Heart right ventricle (tissue), 16 donors: ENCODE results near the gene STRA8. TPM values are rescaled to one million over a fixed set of nuclear protein-coding genes. Genes with fewer than 3 reads are reported as not detected.

Source experiments
- ATAC-seq, 8 donors: fragments of 200-7000 bp; cut with Tn5 transposase; one replicate each; pipeline ENCODE4 v1.9.1; 2020; ENCODE audit warnings: mild to moderate bottlenecking in 8 of 8, moderate library complexity in 8 of 8, moderate number of reproducible peaks in 1 of 8
- DNase-seq, 2 donors: peaks; one replicate each; pipeline ENCODE4 v3.0.0-alpha.2; 2020
- H3K27ac ChIP-seq, 10 donors: fragments of 200-600 bp; sonication (generic) in 2 of 10; one replicate each; pipeline versions ENCODE4 v1.5.0 to v1.8.0; 2020 to 2022; ENCODE audit warnings: mild to moderate bottlenecking in 3 of 10
- H3K27me3 ChIP-seq, 7 donors: fragments of 200-600 bp; one replicate each; pipeline ENCODE4 v1.8.0; 2021 to 2022; ENCODE audit warnings: mild to moderate bottlenecking in 2 of 7
- H3K36me3 ChIP-seq, 9 donors: fragments of 200-600 bp; sonication (generic) in 1 of 9; one replicate each; pipeline versions ENCODE4 v1.5.0 to v1.8.0; 2020 to 2022; ENCODE audit warnings: mild to moderate bottlenecking in 2 of 9
- H3K4me1 ChIP-seq, 9 donors: fragments of 200-600 bp; sonication (generic) in 1 of 9; one replicate each; pipeline versions ENCODE4 v1.5.0 to v1.8.0; 2020 to 2022; ENCODE audit warnings: mild to moderate bottlenecking in 4 of 9
- H3K4me3 ChIP-seq, 10 donors: fragments of 200-600 bp; sonication (generic) in 2 of 10; one replicate each; pipeline versions ENCODE4 v1.5.0 to v1.8.0; 2020 to 2022; ENCODE audit warnings: mild to moderate bottlenecking in 7 of 10, moderate library complexity in 2 of 10
- H3K9me3 ChIP-seq, 11 donors: fragments of 200-600 bp in 10 of 11; sonication (generic) in 2 of 11; one replicate each; pipeline versions ENCODE4 v1.5.0 to v1.8.0; 2013 to 2022; ENCODE audit warnings: mild to moderate bottlenecking in 2 of 11, control low read depth in 1 of 11, moderate library complexity in 1 of 11
- WGBS, 2 donors: extraction: QIAGEN DNeasy Blood & Tissue Kit; methylation state at CpG; one replicate each; pipeline ENCODE4 v1.1.7; 2013; ENCODE audit warnings: inconsistent platforms in 1 of 2; 5-methylcytosine and 5-hydroxymethylcytosine counted together
- intact Hi-C, 10 donors: fragments of 100-400 bp; cut with DNase I; formaldehyde crosslinking; loops; one replicate each; pipeline versions ENCODE4 v1.11.1 to v1.14.2; 2022
- polyA plus RNA-seq, 2 donors: library from polyadenylated mRNA; stranded (reverse); fragments of 200-250 nt; gene quantifications; one replicate each; pipeline ENCODE4 v1.2.3, GENCODE V29; 2013
- total RNA-seq, 10 donors: library from RNA; stranded (reverse); fragmentation: NEBNext Ultra II Directional in 3 of 10; extraction: Animal tissue kit (Norgen Biotek cat#: 25700) in 3 of 10; gene quantifications; one replicate each; pipeline versions ENCODE4 v1.2.1 to v1.2.4, GENCODE V29; 2021 to 2023
- TF ChIP-seq, protein P1 (sequence below), 9 donors: fragments of 200-600 bp; sonication (generic) in 2 of 9; IDR thresholded peaks; one replicate each; pipeline versions ENCODE4 v1.5.0 to v1.8.0; 2021 to 2022; ENCODE audit warnings: antibody characterized with exemption in 9 of 9, mild to moderate bottlenecking in 5 of 9, moderate library complexity in 1 of 9
- donor health status: Arrhythmogenic right ventricular cardiomyopathy.
- donor health status: ischemic (EF 13 %, LVEDD 7.1; RV severe dilation, severe dysfunction).
- donor health status: healthy with polysubstance abuse.
- donor health status: DM: no; HTN: yes; CAD: no.
- donor health status: DM: no; HTN: no; CAD: no.
- donor health status: ischemic (EF 25% LVEDD 6.9; RV normal size, moderate dysfunction).
- donor health status: ischemic (EF 25% LVEDD 5.7; RV mildly dilated, moderate dysfunction).
- donor health status: healthy.
- donor health status: DM: yes; HTN: yes; CAD: no.
- donor health status: Ischemic cardiomyopathy.
- donor health status: ischemic (EF 35%, LVEDD 5.7; RV mildly dilated, moderate dysfunction).
- donor health status: nonischemic (EF 11% LVEDD 7.7; RV severe dilation, severe dysfunction).
- donor health status: DM: yes; HTN: yes; CAD: no.
- donor health status: PGD.
- donor health status: ischemic (EF 29% LVEDD 5.4; RV normal size, mild dysfunction).
- donor health status: nonischemic (EF 23%, LVEDD 6.1; RV moderate dilation, normal function).

Gene STRA8
- total and polyA plus RNA-seq, 12 donors, result not detected

DNA sequence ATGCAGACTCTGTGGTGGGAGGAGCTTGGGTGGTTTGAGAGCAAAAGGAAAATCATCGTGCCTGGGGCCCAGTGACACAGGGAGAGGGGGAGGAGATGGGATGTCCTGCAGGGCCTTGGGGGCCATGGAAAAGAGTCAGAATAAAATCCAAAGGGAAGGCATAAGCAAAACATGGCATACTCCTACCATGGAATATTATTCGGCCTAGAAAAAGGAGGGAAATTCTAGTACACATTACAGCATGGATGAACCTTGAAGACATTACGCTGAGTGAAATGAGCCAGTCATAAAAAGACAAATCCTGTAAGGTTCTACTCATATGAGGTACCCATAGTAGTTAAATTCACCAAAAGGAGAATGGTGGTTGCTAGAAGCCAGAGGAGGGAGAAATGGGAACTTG, 38.7 kb downstream of the STRA8 start:
- Histone ChIP-seq H3K9me3 (peaks cover 0 to 5% (median 0%) of the 10 kb centered on the region in 11 donors), H3K27ac (no peak overlapping the region), H3K4me3 (no peak overlapping the region), H3K4me1 (peaks cover 0 to 5% (median 0%) of the 10 kb centered on the region in 9 donors), H3K27me3 (peaks cover 0 to 5% (median 0%) of the 10 kb centered on the region in 7 donors), H3K36me3 (no peaks in the 10 kb centered on the region)
- TF ChIP-seq, protein P1, sequence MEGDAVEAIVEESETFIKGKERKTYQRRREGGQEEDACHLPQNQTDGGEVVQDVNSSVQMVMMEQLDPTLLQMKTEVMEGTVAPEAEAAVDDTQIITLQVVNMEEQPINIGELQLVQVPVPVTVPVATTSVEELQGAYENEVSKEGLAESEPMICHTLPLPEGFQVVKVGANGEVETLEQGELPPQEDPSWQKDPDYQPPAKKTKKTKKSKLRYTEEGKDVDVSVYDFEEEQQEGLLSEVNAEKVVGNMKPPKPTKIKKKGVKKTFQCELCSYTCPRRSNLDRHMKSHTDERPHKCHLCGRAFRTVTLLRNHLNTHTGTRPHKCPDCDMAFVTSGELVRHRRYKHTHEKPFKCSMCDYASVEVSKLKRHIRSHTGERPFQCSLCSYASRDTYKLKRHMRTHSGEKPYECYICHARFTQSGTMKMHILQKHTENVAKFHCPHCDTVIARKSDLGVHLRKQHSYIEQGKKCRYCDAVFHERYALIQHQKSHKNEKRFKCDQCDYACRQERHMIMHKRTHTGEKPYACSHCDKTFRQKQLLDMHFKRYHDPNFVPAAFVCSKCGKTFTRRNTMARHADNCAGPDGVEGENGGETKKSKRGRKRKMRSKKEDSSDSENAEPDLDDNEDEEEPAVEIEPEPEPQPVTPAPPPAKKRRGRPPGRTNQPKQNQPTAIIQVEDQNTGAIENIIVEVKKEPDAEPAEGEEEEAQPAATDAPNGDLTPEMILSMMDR (IDR thresholded peaks at IDR 0.05), result no peak
- 83 to 89% methylated on average over 3 of the region's 3 CpGs for WGBS, 2 donors
- intact Hi-C loops, result loop anchor here in 4 of 10 donors (10.0 kb wide), 2 partner anchors 372 to 588 kb away; no protein-coding TSS in a partner anchor
- DNase-seq (no peak), ATAC-seq (no peak)

DNA sequence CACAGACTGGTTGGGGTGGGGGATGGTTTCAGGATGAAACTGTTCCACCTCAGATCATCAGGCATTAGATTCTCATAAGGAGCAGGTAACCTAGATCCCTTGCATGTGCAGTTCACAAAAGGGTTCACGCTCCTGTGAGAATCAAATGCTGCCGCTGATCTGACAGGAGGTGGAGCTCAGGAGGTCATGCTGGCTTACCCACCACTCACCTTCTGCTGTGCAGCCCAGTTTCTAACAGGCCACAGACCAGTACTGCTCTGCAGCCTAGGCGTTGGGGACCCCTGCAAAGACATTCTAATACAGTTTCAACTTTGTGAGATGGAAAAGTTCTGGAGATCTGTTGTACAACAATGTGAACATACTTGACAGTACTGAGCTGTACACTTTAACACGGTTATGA, 39.9 kb downstream of the STRA8 start:
- peaks cover 0 to 5% (median 0%) of the 10 kb centered on the region in 9 donors for H3K4me1 ChIP-seq
- H3K27me3 ChIP-seq, result peaks cover 0 to 6% (median 0%) of the 10 kb centered on the region in 7 donors
- H3K4me3 ChIP-seq, result no peak overlapping the region
- no peak overlapping the region for H3K27ac ChIP-seq
- TF ChIP-seq, protein P1 (IDR thresholded peaks at IDR 0.05), result no peak
- intact Hi-C loops, result loop anchor here in 4 of 10 donors (10.0 kb wide), 2 partner anchors 371 to 589 kb away; no protein-coding TSS in a partner anchor
- no peaks in the 10 kb centered on the region for H3K36me3 ChIP-seq
- 77 to 89% methylated on average over 4 of the region's 4 CpGs for WGBS, 2 donors
- ATAC-seq (no peak), DNase-seq (no peak)
- no peaks in the 10 kb centered on the region for H3K9me3 ChIP-seq

DNA sequence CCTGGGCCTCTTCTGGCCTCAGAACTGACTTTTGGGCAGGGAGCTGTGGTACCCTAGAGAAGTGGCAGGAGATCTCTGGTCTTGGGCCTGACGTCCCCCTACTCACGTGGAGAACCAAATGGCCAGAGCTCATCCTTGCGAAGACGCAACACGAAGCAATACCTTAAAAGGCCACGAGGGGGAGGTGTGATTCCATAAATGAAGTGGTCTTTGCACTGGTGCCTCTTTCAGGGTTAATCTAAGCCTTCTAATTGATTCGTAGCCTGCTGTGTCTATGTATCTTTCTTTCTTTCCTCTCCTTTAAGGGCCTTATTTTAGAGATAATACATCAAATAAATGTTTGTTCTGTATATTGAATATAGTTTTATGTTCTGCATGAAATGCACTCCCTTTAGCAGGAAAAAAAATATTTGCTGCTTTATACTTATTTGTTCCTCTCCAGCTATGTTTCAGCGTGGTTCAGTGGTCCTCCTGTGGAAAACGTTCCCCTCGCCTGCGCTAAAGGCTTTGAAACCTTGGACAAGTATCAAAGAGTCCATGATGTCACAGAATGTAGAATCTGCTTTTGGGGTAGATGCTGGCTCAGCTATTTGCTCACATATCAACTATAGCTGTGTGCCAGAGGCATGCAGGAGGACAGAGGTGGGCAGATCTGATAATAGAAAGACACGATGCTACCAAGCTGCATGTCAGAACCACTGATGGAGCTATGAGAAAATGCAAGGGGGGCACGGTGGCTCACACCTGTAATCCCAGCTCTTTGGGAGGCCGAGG, 41.0 kb downstream of the STRA8 start:
- no peak overlapping the region for H3K27ac ChIP-seq
- TF ChIP-seq, protein P1 (IDR thresholded peaks at IDR 0.05), result peak; percentile 78 to 93 (median 89)
- H3K4me1 ChIP-seq, result peaks cover 0 to 5% (median 0%) of the 10 kb centered on the region in 9 donors
- ATAC-seq, result peak; percentile 47 to 81 (median 70)
- no peak overlapping the region for H3K4me3 ChIP-seq
- WGBS, 2 donors, result 36 to 39% methylated on average over 14 of the region's 14 CpGs
- peaks cover 0 to 13% (median 7%) of the 10 kb centered on the region in 7 donors for H3K27me3 ChIP-seq
- H3K36me3 ChIP-seq, result no peaks in the 10 kb centered on the region
- intact Hi-C loops, result loop anchor here in 4 of 10 donors (5.0 to 10.0 kb wide), 3 partner anchors 368 to 590 kb away; no protein-coding TSS in a partner anchor
- peak; percentile 31 to 53 for DNase-seq
- no peaks in the 10 kb centered on the region for H3K9me3 ChIP-seq

DNA sequence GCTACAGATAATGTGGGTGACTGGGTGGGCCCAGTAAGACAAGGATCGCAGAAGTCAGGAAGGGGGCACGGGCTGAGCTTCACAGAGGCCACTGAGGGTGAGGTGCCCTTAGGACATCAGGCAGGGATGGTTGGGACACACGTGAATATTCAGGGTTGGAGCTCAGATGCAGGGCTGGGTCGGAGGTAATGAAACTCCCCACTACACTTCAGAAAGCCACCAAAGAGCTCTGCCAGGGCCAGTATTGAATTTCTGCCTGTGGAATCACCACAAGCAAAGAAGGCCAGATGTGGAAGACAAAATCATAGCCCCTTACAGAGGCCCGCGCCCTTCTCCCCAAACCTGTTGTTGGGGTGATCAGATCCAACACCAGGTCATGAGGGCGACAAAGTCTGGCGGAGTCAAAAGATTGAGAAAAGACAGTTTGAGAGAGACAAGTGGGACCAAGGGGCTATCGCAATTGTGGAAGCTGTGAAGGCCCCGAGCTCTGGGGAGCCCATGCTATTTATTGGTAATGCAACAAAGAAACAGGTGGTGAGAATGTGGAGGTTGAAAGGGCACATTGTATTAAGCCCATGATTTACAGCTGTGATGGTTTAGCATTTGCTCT, 42.4 kb downstream of the STRA8 start:
- intact Hi-C loops, result loop anchor here in 4 of 10 donors (5.0 to 10.0 kb wide), 3 partner anchors 366 to 591 kb away; no protein-coding TSS in a partner anchor
- H3K36me3 ChIP-seq, result no peaks in the 10 kb centered on the region
- 90% methylated on average over 10 of the region's 10 CpGs for WGBS, 2 donors
- TF ChIP-seq, protein P1 (IDR thresholded peaks at IDR 0.05), result no peak
- no peak overlapping the region for H3K27ac ChIP-seq
- DNase-seq (no peak), ATAC-seq (no peak)
- no peaks in the 10 kb centered on the region for H3K9me3 ChIP-seq
- peaks cover 0 to 18% (median 5%) of the 10 kb centered on the region in 7 donors for H3K27me3 ChIP-seq
- no peak overlapping the region for H3K4me3 ChIP-seq
- H3K4me1 ChIP-seq, result peaks cover 0 to 6% (median 0%) of the 10 kb centered on the region in 9 donors
